HG02571 (cell line): Measurements from ENCODE around the gene ZKSCAN5.
A peak's percentile ranks its signal among the peaks of the same experiment; 100 is the strongest.

Experiments used
- ATAC-seq: cut with Tn5 transposase; IDR thresholded peaks from one replicate; pipeline ENCODE4 v1.9.1; 2021; ENCODE audit warnings: mild to moderate bottlenecking, moderate library complexity; ENCODE audit not compliant: unreplicated experiment

ZKSCAN5 gene

DNA sequence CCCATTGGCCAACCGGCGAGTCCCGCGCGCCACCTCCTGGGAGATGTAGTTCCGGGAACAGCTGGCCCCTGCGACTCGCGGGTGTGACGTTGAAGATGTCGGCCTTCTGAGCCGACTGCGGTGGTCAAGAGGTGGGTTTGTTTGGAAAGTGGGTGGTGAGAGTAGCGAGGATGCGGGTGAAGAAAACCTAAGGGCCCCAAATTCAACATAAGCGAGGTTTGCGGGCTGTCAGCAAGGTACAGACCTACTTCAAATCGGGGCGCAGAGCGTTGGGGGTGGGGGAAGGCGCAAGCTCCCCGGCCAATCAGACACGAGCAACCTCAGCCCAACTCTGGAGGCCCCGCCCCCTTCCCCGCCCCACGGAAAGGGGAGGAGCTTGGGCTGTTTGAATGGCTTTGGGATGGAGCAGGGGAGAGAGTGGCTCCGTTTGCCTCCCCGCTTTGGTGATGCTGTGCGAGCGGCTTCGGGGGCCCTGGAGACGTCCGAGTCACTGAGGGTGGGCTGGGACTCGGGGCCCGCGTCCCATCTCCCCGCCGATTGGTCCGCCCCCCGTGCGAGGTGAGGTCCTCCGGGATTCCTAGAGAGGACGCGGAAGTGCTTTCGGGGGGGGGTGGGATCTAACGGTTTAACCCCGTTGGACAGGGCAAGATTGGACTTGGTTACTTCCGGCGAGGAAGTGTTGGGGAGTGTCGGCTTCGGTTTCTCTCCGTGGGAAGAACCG is at the start of gene ZKSCAN5:
Gene ZKSCAN5 (plus strand): TSS at position 60 of the 721 bp plus-strand sequence. CDS start 1,383 bp downstream, outside the sequence.
- peak; percentile 75 for ATAC-seq

GRCh38 chr7:99455874-99456273 is 48.6 kb upstream of the ZKSCAN5 start:
- no peak for ATAC-seq

DNA sequence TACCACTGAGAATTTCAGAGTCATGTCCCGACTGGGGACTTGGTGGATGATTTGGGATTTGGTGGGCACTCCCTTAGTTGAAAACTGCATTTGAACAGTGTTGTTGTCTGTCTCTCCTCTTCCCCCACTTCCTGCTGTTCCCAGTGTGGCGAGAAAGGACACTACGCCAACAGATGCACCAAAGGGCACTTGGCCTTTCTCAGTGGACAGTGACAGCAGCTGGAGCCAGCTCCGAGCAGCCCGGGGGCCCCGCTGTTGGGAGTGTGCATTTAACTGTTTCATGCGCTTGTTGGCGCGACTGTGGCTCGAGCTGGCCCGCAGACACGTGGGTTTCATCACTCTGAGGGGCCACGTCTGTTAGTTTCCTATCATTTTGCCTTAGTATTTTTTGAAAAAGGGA is 48.2 kb upstream of the ZKSCAN5 start:
- no peak for ATAC-seq

GRCh38 chr7:99457050-99457649 is 47.3 kb upstream of the ZKSCAN5 start:
- no peak for ATAC-seq

DNA sequence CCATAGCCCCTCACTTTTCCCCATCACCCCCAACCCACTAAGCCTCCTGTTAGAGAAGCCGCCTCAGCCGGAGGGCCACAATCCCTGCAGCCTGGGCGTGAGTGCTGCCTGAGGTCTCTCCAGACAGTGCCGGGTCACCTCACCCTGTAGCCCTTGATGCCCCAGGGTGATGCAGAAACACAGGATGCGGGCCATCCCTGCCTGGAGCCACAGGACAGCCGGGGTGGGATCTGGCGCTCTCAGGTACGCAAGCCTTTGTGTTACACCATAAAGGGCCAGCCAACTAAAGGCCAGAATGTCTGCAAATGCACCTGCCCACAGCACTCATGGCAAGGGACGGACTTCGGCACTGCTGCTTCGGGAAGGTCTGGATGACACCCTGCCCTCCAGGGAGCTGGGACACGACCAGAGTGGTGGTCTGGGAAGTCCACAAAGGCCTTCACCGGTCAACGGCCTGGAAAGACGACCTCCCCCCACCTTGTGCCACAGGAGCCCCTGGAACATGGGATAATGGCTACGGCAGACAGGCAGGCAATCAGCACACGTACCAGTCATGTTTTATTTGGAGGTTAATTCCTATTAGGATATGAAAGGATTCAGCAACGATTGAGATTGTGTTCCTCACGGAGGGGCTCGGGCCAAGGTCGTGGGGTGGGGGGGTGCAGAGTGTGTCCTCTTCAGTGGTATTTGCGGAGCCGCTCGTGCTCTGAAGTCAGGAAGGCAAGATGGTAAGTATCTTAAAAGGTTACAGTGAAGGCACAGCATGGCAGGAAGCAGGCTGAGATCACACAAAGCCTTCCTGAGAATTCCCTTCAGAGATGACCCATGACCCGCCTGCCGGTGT is 46.6 kb upstream of the ZKSCAN5 start:
- ATAC-seq, result no peak

DNA sequence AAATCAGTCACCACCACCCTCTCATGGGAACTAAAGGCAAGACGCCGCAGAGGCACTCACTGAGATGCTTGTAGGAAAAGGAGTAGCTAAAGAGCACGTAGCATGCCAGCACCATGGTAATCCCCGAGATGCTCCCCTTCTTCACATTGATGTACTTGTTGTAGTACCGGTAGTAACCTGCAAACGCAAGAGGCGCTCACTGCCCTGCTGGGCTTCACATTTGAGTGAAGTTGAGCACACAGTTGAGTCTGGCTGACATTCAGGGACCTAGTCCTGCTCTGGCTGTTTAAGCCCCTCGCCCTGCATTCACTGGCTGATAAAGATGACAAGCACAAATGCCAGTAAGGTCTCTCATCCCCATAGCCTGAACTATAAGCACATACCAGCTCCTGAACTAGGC is 45.4 kb upstream of the ZKSCAN5 start:
- ATAC-seq, result no peak

- ATAC-seq, result no peak
These were observed 43.8 kb upstream of the ZKSCAN5 start for GRCh38 chr7:99460651-99461050.

DNA sequence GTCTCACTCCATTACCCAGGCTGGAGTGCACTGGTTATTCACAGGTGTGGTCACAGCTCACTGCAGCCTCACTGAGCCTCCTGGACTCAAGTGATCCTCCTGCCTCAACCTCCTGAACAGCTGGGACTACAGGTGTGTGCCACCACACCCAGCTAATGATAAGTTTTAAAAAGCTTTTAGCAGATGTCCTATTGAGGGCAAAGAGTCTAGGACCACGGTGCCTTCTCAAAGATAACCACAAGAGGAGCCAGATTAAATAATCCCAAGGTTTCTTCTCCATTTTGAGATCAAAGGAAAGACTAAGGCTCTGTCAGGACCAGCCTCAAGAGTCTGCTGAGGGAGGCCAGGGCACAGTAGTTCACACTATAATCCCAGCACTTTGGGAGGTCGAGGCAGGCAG is 43.2 kb upstream of the ZKSCAN5 start:
- ATAC-seq, result no peak

DNA sequence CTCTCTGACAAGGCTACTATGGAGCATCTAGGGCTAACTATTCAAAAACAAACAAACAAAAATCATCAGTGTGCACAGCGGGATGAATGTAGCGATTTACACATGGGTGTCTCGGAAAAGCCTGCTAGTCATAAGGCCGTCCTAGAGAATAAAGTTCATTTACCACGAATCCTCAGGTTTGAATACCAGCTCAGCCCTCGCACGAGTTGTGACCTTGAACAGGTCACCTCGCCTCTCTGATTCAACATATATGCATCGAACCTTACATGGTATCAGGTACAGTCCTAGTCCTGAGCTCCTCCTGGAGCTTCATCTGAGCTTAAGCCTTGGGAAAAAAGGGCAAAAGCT is 39.1 kb upstream of the ZKSCAN5 start:
- no peak for ATAC-seq

DNA sequence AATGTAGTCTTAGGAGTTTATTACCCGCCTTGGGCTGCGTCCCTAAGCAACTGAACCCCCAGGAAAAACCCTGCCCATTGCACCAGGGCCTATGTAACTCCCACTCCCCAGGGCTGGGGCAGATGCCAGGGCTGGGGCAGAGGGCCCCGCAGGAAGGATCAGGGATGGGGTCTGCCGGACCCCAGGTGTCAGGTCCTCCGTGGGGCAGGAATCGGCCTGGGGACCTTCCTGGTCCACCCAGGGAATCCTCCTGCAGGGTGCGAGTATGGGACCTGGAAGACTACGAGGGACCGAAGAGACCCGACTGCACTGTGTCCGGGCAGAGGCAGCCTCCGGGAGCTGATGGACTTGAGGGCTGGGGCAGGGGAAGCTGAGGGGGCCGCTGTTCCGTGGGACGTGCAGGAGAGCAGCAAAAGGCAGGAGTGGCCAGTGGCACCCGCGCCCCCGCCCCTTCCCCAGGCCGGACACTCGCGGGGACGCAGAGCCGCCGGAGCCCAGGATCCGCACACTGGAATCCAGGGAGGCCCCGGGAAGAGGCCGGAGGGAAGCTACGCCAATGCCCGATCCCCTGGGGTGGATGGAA is 36.0 kb upstream of the ZKSCAN5 start:
- no peak for ATAC-seq

DNA sequence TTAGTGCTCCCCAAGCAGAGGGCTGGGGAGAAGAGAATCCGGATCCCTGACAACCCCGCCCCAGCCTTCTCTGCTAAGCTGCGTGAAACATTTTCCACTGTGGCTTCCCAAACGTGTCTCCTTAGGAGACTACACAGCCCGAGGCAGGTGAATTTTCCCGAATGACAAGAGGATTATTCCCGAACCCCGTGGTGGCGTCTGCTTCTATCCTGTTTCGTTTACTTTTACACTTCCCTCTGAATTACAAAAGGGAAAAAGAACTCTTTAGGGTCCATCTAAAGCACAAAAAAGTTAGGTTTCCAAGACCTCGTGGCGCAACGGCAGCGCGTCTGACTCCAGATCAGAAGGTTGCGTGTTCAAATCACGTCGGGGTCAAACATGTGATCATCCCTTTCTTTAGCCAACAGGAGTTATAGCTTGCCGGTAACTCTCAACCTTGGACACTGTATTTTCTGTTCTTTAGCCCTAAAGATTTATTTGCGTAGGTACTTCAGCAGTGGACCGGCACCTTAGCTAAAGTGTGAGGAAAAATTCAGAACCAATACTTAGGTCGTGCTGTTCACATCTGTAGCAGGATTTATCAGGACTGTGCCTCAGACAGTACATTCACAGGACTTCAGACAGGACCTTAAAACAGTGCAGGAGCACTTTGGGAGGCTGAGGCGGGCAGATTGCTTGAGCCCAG is 34.9 kb upstream of the ZKSCAN5 start:
- no peak for ATAC-seq

GRCh38 chr7:99472561-99473314 is 31.7 kb upstream of the ZKSCAN5 start, which contains the start of gene ZNF789:
TSS of gene ZNF789 (plus strand) at chr7:99472890. CDS start at chr7:99476457, 3,567 bp downstream.
- ATAC-seq, result peak; percentile 92

DNA sequence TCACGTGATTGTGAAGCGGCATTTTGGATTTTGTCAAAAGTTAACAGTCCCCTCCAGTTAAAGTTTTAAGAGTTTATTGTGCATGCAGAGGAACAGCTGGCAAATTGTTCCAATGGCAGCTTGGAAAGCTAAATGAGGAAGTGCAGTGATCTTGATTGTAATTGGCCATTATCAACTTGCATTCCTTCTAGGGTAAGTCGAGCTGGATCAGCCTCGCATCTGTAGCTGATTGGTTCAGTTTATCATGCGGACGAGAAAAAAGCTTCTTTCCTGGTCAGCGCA is 31.2 kb upstream of the ZKSCAN5 start:
- no peak for ATAC-seq

GRCh38 chr7:99476107-99476506 is 28.4 kb upstream of the ZKSCAN5 start:
- no peak for ATAC-seq

DNA sequence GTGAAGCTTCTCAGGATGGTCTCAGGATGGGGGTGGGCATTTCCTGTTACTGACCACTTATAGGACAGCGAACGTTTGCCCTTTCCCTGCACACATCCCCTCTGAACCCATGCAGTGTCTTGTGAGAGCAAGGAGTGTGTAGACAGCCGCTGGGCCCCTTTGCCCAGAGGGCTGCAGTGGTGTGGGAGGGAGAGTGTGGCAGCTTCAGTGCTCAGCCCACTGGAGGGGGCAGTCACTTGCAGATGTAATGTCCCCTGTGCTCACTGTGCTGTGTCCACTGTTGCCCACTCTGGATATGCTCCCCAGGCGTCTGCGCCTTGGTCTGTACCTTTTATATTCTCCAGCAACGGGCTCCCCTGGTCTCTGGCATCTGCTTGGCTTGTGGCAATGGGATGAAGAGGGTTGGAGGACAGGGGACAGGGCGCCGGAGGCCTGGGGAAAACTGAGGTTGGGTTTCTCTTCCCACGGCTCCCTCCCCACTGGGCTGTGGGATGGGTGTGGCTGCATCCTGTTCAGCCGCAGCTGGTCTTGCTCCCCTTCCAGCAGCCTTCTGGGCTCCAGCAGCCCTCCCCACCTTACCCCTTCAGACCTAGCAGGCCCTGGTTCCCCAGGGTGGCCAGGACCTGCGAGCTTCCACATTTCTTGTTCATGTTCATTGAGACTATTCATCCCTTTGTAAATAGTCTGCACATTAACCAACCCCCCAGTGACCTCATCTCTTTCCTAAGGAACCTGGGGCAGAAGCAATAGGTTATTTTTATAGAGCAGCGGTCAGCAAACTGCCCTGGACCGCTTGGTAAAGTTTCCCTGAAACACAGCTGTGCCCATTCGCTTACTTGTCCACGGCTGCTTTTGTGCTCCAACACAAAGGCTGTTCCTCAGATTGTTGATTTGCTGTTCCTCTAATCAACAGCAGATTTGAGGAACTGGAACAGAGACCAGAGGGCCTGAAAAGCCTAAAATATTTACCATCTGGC is 25.7 kb upstream of the ZKSCAN5 start:
- ATAC-seq, result no peak

DNA sequence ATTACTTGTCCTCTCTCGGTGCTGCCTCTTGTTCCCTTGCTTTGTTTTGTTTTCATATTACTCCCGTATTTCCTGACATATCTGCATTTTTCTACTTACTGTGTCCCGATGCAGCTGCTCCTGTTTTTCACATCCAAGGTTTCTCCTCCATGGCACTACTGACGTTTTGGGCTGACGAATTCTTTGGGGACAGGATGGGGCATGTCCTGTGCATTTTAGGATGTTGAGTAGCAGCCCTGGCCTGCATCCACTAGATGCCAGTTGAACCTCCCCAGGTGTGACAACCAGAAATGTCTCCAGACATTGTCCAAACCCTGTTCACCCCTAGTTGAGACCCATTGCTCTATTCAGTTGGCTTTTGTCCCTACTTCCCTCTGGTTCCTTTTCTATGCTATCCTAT is 19.4 kb upstream of the ZKSCAN5 start:
- no peak for ATAC-seq

GRCh38 chr7:99489235-99489634 is 15.2 kb upstream of the ZKSCAN5 start:
- ATAC-seq, result no peak

- no peak for ATAC-seq
These were observed 13.6 kb upstream of the ZKSCAN5 start for GRCh38 chr7:99490878-99491277.

DNA sequence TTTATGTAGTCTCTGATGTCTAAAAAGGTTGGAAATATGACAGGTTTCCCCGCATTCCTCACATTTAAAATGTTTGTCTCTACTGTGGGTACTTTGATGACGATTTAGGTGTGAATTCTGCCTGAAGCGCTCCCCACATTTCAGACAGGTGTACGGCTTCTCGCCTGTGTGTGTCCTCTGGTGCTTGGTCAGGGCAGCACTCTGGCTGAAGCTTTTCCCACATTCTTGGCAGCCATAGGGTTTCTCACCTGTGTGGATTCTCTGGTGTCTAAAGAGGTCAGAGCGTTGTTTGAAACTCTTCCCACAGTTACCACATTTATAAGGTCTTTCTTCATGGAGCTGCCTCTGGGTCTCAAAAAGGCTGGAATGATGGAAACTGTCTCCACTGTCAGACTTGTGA is 10.6 kb upstream of the ZKSCAN5 start:
- no peak for ATAC-seq
